ENCODE measurements around the gene AGTR1. TPM values are rescaled to one million over a fixed set of nuclear protein-coding genes. Genes with fewer than 3 reads are reported as not detected.

Gene AGTR1
- polyA plus RNA-seq, 2 of the 4 experiments (the other 2 are of a cell fraction): 0.92 to 3.1 TPM

GRCh38 chr3:148708409-148708808, 10.7 kb downstream of the AGTR1 start:
- Histone ChIP-seq H3K27ac (no peak overlapping the region), H3K4me3 (no peak overlapping the region), H3K4me1 (no peaks in the 10 kb centered on the region), H3K4me2 (no peak overlapping the region), H3K9me3 (no peaks in the 10 kb centered on the region)
- no peak for FAIRE-seq
- ATAC-seq: no peak
- CTCF ChIA-PET: interaction anchor here (0.6 to 2.5 kb wide), 2 partner anchors 11 to 432 kb away, joined by 3 to 7 read pairs; no protein-coding TSS in a partner anchor
- 58% methylated on average over 5 of the region's 5 CpGs for WGBS (ENCODE audit: missing lambda C conversion rate)
- DNase-seq (ENCODE audit: low read depth in 1 of 2, low spot score in 1 of 2): no peak
- POLR2A ChIA-PET: no interaction called here
- TF ChIP-seq MAX (IDR thresholded peaks at IDR 0.05) (no peak), CBX8 (IDR thresholded peaks at IDR 0.05) (no peak), CEBPB (IDR thresholded peaks at IDR 0.05) (no peak)

- FAIRE-seq (no peak), DNase-seq (ENCODE audit: low read depth in 1 of 2, low spot score in 1 of 2) (no peak), ATAC-seq (no peak)
- TF ChIP-seq NFE2L2 (conservative IDR thresholded peaks at IDR 0.05; ENCODE audit: low read length) (no peak), GATA3 (IDR thresholded peaks at IDR 0.05; ENCODE audit: borderline replicate concordance) (no peak), BHLHE40 (IDR thresholded peaks at IDR 0.05; ENCODE audit: low read depth, low read length) (no peak), EHF (CRISPR knock-in tag; IDR thresholded peaks at IDR 0.05) (no peak), FOXS1 (CRISPR knock-in tag; IDR thresholded peaks at IDR 0.05) (no peak), POLR2A (IDR thresholded peaks at IDR 0.05; ENCODE audit: low read length) (no peak), REST (IDR thresholded peaks at IDR 0.05) (no peak), EHMT2 (IDR thresholded peaks at IDR 0.05; ENCODE audit: low read depth) (no peak), SREBF2 (IDR thresholded peaks at IDR 0.05) (no peak), TFCP2L1 (CRISPR knock-in tag; IDR thresholded peaks at IDR 0.05) (no peak), CTCF (IDR thresholded peaks at IDR 0.05) (no peak), CHD2 (IDR thresholded peaks at IDR 0.05; ENCODE audit: low read length, partially characterized antibody) (no peak), KDM5A (IDR thresholded peaks at IDR 0.05) (no peak), RARB (CRISPR knock-in tag; IDR thresholded peaks at IDR 0.05) (no peak), HES2 (IDR thresholded peaks at IDR 0.05) (no peak)
- Histone ChIP-seq H3K9me3 (no peaks in the 10 kb centered on the region), H3K4me3 (no peak overlapping the region), H3K4me2 (no peak overlapping the region), H3K4me1 (no peaks in the 10 kb centered on the region), H3K27ac (no peak overlapping the region)
- ChIA-PET POLR2A (no interaction called here), CTCF (interaction anchor here (1.2 to 2.5 kb wide), 2 partner anchors 10 to 330 kb away, joined by 5 to 7 read pairs; no protein-coding TSS in a partner anchor)
- 85% methylated on average over 2 of the region's 2 CpGs for WGBS (ENCODE audit: missing lambda C conversion rate)
Observed at GRCh38 chr3:148709560-148710253, 12.0 kb downstream of the AGTR1 start.

GRCh38 chr3:148710665-148711064, 13.0 kb downstream of the AGTR1 start:
- 83% methylated on average over 2 of the region's 2 CpGs for WGBS (ENCODE audit: missing lambda C conversion rate)
- POLR2A ChIA-PET: no interaction called here
- TF ChIP-seq ZSCAN20 (CRISPR knock-in tag; IDR thresholded peaks at IDR 0.05): no peak
- TF ChIP-seq USF2 (IDR thresholded peaks at IDR 0.05): no peak
- TF ChIP-seq RAD21 (conservative IDR thresholded peaks at IDR 0.05 in 1 of 2, IDR thresholded peaks at IDR 0.05 in 1 of 2): no peak
- no peak for TF ChIP-seq PHF8 (IDR thresholded peaks at IDR 0.05; ENCODE audit: borderline replicate concordance, low read depth)
- no peak for TF ChIP-seq HOXB13 (CRISPR knock-in tag; IDR thresholded peaks at IDR 0.05; ENCODE audit: low read depth)
- no peak for TF ChIP-seq MAZ (IDR thresholded peaks at IDR 0.05; ENCODE audit: borderline replicate concordance, low read depth, low read length)
- TF ChIP-seq MAX (IDR thresholded peaks at IDR 0.05): no peak
- no peak for TF ChIP-seq CHD4 (IDR thresholded peaks at IDR 0.05; ENCODE audit: borderline replicate concordance)
- no peak for TF ChIP-seq HDAC2 (IDR thresholded peaks at IDR 0.05)
- TF ChIP-seq RNF2 (IDR thresholded peaks at IDR 0.05; ENCODE audit: borderline replicate concordance, low read depth): no peak
- TF ChIP-seq FOXS1 (CRISPR knock-in tag; IDR thresholded peaks at IDR 0.05): no peak
- H3K27ac ChIP-seq: no peak overlapping the region
- no peak for FAIRE-seq
- H3K4me1 ChIP-seq: no peaks in the 10 kb centered on the region
- H3K4me2 ChIP-seq: no peak overlapping the region
- no peak for DNase-seq (ENCODE audit: low read depth in 1 of 2, low spot score in 1 of 2)
- H3K4me3 ChIP-seq: no peak overlapping the region
- H3K9me3 ChIP-seq: no peaks in the 10 kb centered on the region
- CTCF ChIA-PET: interaction anchor here (2.1 kb wide), 1 partner anchor 330 kb away, joined by 9 read pairs; no protein-coding TSS in a partner anchor
- no peak for ATAC-seq
